Body of pancreas (tissue), 4 donors: Measurements from ENCODE around the gene IER5L.

Experiments used
- CTCF ChIP-seq, 7 experiments: fragments of 450-650 bp in 4 of 7; fragments of 200-600 bp in 3 of 7; sonication (generic) in 3 of 7; IDR thresholded peaks; one replicate each; pipeline ENCODE4 v1.5.1; 2016 to 2019; ENCODE audit warnings: antibody characterized with exemption in 7 of 7
- POLR2A ChIP-seq, 3 donors: fragments of 450-650 bp; IDR thresholded peaks; one replicate each; pipeline ENCODE4 v1.6.1; 2016; ENCODE audit warnings: antibody characterized with exemption in 3 of 3, mild to moderate bottlenecking in 2 of 3

GRCh38 chr9:129182122-129182521 is 4.1 kb upstream of the IER5L start:
- no peak for TF ChIP-seq POLR2A (IDR thresholded peaks at IDR 0.05)
- no peak for TF ChIP-seq CTCF (IDR thresholded peaks at IDR 0.05)
